ENCODE results near the gene CRHR2.

CRHR2 gene

GRCh38 chr7:30674420-30674819, 7.8 kb downstream of the CRHR2 start:
- no peak for TF ChIP-seq RAD21 (IDR thresholded peaks at IDR 0.05; ENCODE audit: low read depth)
- TF ChIP-seq FOXM1 (IDR thresholded peaks at IDR 0.05; ENCODE audit: borderline replicate concordance, low read depth): no peak
- TF ChIP-seq TAF1 (IDR thresholded peaks at IDR 0.05; ENCODE audit: low read depth): no peak
- no peak for TF ChIP-seq USF1 (IDR thresholded peaks at IDR 0.05)
- TF ChIP-seq CREB1 (IDR thresholded peaks at IDR 0.05; ENCODE audit: low read depth): no peak

GRCh38 chr7:30671793-30672465, 10.3 kb downstream of the CRHR2 start:
- TF ChIP-seq, protein P1, sequence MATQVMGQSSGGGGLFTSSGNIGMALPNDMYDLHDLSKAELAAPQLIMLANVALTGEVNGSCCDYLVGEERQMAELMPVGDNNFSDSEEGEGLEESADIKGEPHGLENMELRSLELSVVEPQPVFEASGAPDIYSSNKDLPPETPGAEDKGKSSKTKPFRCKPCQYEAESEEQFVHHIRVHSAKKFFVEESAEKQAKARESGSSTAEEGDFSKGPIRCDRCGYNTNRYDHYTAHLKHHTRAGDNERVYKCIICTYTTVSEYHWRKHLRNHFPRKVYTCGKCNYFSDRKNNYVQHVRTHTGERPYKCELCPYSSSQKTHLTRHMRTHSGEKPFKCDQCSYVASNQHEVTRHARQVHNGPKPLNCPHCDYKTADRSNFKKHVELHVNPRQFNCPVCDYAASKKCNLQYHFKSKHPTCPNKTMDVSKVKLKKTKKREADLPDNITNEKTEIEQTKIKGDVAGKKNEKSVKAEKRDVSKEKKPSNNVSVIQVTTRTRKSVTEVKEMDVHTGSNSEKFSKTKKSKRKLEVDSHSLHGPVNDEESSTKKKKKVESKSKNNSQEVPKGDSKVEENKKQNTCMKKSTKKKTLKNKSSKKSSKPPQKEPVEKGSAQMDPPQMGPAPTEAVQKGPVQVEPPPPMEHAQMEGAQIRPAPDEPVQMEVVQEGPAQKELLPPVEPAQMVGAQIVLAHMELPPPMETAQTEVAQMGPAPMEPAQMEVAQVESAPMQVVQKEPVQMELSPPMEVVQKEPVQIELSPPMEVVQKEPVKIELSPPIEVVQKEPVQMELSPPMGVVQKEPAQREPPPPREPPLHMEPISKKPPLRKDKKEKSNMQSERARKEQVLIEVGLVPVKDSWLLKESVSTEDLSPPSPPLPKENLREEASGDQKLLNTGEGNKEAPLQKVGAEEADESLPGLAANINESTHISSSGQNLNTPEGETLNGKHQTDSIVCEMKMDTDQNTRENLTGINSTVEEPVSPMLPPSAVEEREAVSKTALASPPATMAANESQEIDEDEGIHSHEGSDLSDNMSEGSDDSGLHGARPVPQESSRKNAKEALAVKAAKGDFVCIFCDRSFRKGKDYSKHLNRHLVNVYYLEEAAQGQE (IDR thresholded peaks at IDR 0.05; ENCODE audit: low read depth): peak; percentile 100
- TF ChIP-seq NFIC (IDR thresholded peaks at IDR 0.05) (peak; percentile 70; the same call in 1 of the 2 replicates), FOXM1 (IDR thresholded peaks at IDR 0.05; ENCODE audit: borderline replicate concordance, low read depth) (no peak), EP300 (IDR thresholded peaks at IDR 0.05; ENCODE audit: borderline replicate concordance) (no peak), RAD21 (IDR thresholded peaks at IDR 0.05; ENCODE audit: low read depth) (no peak; the same call in 1 of the 2 replicates), TEAD4 (IDR thresholded peaks at IDR 0.05) (peak; percentile 58), YY1 (IDR thresholded peaks at IDR 0.05; ENCODE audit: low read depth) (0 out of 2 replicates have a peak, but pooled peaks have one; percentile 41), CEBPB (IDR thresholded peaks at IDR 0.05) (no peak), TAF1 (IDR thresholded peaks at IDR 0.05; ENCODE audit: low read depth) (no peak), EGR1 (IDR thresholded peaks at IDR 0.05) (no peak), TCF12 (IDR thresholded peaks at IDR 0.05; ENCODE audit: low read depth) (no peak)
- TF ChIP-seq, protein P2, sequence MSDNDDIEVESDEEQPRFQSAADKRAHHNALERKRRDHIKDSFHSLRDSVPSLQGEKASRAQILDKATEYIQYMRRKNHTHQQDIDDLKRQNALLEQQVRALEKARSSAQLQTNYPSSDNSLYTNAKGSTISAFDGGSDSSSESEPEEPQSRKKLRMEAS (IDR thresholded peaks at IDR 0.05): peak; percentile 68

- TF ChIP-seq EP300 (IDR thresholded peaks at IDR 0.05; ENCODE audit: borderline replicate concordance) (no peak), NFIC (IDR thresholded peaks at IDR 0.05) (no peak), RAD21 (IDR thresholded peaks at IDR 0.05; ENCODE audit: low read depth) (no peak), ZBTB7A (IDR thresholded peaks at IDR 0.05; ENCODE audit: low read depth) (no peak), CEBPB (IDR thresholded peaks at IDR 0.05) (no peak), YY1 (IDR thresholded peaks at IDR 0.05; ENCODE audit: low read depth) (no peak), FOXM1 (IDR thresholded peaks at IDR 0.05; ENCODE audit: borderline replicate concordance, low read depth) (no peak), EGR1 (IDR thresholded peaks at IDR 0.05) (no peak), USF1 (IDR thresholded peaks at IDR 0.05) (no peak), TEAD4 (IDR thresholded peaks at IDR 0.05) (no peak), TCF12 (IDR thresholded peaks at IDR 0.05; ENCODE audit: low read depth) (no peak), CREB1 (IDR thresholded peaks at IDR 0.05; ENCODE audit: low read depth) (no peak), TAF1 (IDR thresholded peaks at IDR 0.05; ENCODE audit: low read depth) (no peak)
- TF ChIP-seq, protein P2 (IDR thresholded peaks at IDR 0.05): no peak
- TF ChIP-seq, protein P1 (IDR thresholded peaks at IDR 0.05; ENCODE audit: low read depth): no peak
Measured at GRCh38 chr7:30668102-30668501, 14.2 kb downstream of the CRHR2 start.

DNA sequence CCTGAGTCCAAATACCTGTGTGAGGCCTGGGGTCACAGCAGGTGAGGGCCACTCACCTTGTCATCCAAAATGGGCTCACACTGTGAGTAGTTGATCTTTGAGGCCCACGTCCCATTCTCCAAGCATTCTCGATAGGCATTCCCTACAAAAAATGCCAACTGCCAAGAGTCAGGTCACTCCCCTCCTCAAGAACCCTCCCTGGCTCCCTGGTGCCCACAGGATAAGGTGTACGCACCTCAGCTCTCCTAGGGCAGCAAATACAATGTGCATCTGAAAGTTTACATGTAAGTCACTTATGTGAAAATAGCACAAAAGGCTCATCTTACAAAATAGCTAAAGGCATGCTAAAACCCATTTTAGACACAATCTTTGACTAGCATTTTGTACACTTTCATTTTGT, 15.1 kb downstream of the CRHR2 start:
- TF ChIP-seq TEAD4 (IDR thresholded peaks at IDR 0.05) (no peak), USF1 (IDR thresholded peaks at IDR 0.05) (no peak), NFIC (IDR thresholded peaks at IDR 0.05) (no peak), YY1 (IDR thresholded peaks at IDR 0.05; ENCODE audit: low read depth) (no peak), CEBPB (IDR thresholded peaks at IDR 0.05) (no peak), FOXM1 (IDR thresholded peaks at IDR 0.05; ENCODE audit: borderline replicate concordance, low read depth) (no peak), ZBTB7A (IDR thresholded peaks at IDR 0.05; ENCODE audit: low read depth) (no peak), TAF1 (IDR thresholded peaks at IDR 0.05; ENCODE audit: low read depth) (no peak), EGR1 (IDR thresholded peaks at IDR 0.05) (no peak), EP300 (IDR thresholded peaks at IDR 0.05; ENCODE audit: borderline replicate concordance) (no peak), RAD21 (IDR thresholded peaks at IDR 0.05; ENCODE audit: low read depth) (no peak), TCF12 (IDR thresholded peaks at IDR 0.05; ENCODE audit: low read depth) (no peak), CREB1 (IDR thresholded peaks at IDR 0.05; ENCODE audit: low read depth) (no peak)
- TF ChIP-seq, protein P1 (IDR thresholded peaks at IDR 0.05; ENCODE audit: low read depth): no peak
- TF ChIP-seq, protein P2 (IDR thresholded peaks at IDR 0.05): no peak
